ENCODE data around the gene GNGT1.
A peak's percentile ranks its signal among the peaks of the same experiment; 100 is the strongest.

GNGT1 gene

GRCh38 chr7:93883078-93883916 lies 23.1 kb upstream of the GNGT1 start:
- H3K36me3 ChIP-seq (ENCODE audit: insufficient read depth, low read length) = peaks cover 5% of the 10 kb centered on the region
- H3K4me3 ChIP-seq (ENCODE audit: low read depth, low read length) = no peak overlapping the region
- H2AFZ ChIP-seq (ENCODE audit: low read length, unreplicated experiment) = no peak overlapping the region
- H3K27me3 ChIP-seq (ENCODE audit: insufficient read depth, low read length) = no peaks in the 10 kb centered on the region
- no peaks in the 10 kb centered on the region for H3K79me2 ChIP-seq (ENCODE audit: control insufficient read depth, insufficient read depth, low read length, unreplicated experiment)
- H3K27ac ChIP-seq (ENCODE audit: low read depth, low read length) = no peak overlapping the region
- no peaks in the 10 kb centered on the region for H3K4me1 ChIP-seq (ENCODE audit: control insufficient read depth, insufficient read depth, low read length, unreplicated experiment)

GRCh38 chr7:93883917-93884345 lies 22.4 kb upstream of the GNGT1 start:
- Histone ChIP-seq H3K4me3 (ENCODE audit: low read depth, low read length) (no peak overlapping the region), H3K79me2 (ENCODE audit: control insufficient read depth, insufficient read depth, low read length, unreplicated experiment) (peaks cover under 1% of the 10 kb centered on the region), H3K27me3 (ENCODE audit: insufficient read depth, low read length) (no peaks in the 10 kb centered on the region), H3K27ac (ENCODE audit: low read depth, low read length) (no peak overlapping the region), H3K4me1 (ENCODE audit: control insufficient read depth, insufficient read depth, low read length, unreplicated experiment) (peaks cover 2% of the 10 kb centered on the region), H2AFZ (ENCODE audit: low read length, unreplicated experiment) (no peak overlapping the region), H3K36me3 (ENCODE audit: insufficient read depth, low read length) (peaks cover 5% of the 10 kb centered on the region)

DNA sequence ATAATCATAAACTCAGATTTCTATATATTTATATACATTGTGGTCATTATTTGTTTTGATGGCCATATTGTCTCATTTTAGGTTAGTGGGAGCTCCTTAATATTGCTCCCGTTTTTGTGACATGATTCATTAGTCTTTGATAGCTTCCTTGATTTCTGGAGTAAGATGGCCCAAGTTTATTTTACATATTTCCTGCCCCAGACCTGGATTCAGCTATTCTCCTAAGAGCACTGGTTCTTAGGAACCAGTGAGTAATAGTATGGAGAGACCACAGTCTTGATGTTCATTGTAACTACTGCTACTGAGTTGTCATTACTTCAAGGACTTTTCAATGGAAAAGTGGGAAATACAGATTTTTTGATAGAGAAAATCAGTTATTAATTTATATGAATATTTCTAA lies 21.8 kb upstream of the GNGT1 start:
- Histone ChIP-seq H3K27me3 (ENCODE audit: insufficient read depth, low read length) (no peaks in the 10 kb centered on the region), H3K4me1 (ENCODE audit: control insufficient read depth, insufficient read depth, low read length, unreplicated experiment) (peaks cover 6% of the 10 kb centered on the region), H3K79me2 (ENCODE audit: control insufficient read depth, insufficient read depth, low read length, unreplicated experiment) (peaks cover 3% of the 10 kb centered on the region), H3K4me3 (ENCODE audit: low read depth, low read length) (no peak overlapping the region), H3K27ac (ENCODE audit: low read depth, low read length) (no peak overlapping the region), H3K36me3 (ENCODE audit: insufficient read depth, low read length) (peaks cover 4% of the 10 kb centered on the region; the same call in 1 of the 2 replicates), H2AFZ (ENCODE audit: low read length, unreplicated experiment) (no peak overlapping the region)

- Histone ChIP-seq H3K36me3 (ENCODE audit: insufficient read depth, low read length) (no peaks in the 10 kb centered on the region), H3K4me1 (ENCODE audit: control insufficient read depth, insufficient read depth, low read length, unreplicated experiment) (peaks cover 11% of the 10 kb centered on the region), H3K79me2 (ENCODE audit: control insufficient read depth, insufficient read depth, low read length, unreplicated experiment) (peaks cover 3% of the 10 kb centered on the region), H3K4me3 (ENCODE audit: low read depth, low read length) (peak overlapping the region; percentile 93), H2AFZ (ENCODE audit: low read length, unreplicated experiment) (no peak overlapping the region), H3K27me3 (ENCODE audit: insufficient read depth, low read length) (no peaks in the 10 kb centered on the region), H3K27ac (ENCODE audit: low read depth, low read length) (peak overlapping the region; percentile 72)
Observed at GRCh38 chr7:93889261-93889660, 17.1 kb upstream of the GNGT1 start.

- H3K79me2 ChIP-seq (ENCODE audit: control insufficient read depth, insufficient read depth, low read length, unreplicated experiment) = peaks cover 3% of the 10 kb centered on the region
- peaks cover 17% of the 10 kb centered on the region for H3K4me1 ChIP-seq (ENCODE audit: control insufficient read depth, insufficient read depth, low read length, unreplicated experiment)
- H3K4me3 ChIP-seq (ENCODE audit: low read depth, low read length) = peak overlapping the region; percentile 93
- H3K36me3 ChIP-seq (ENCODE audit: insufficient read depth, low read length) = no peaks in the 10 kb centered on the region
- H3K27ac ChIP-seq (ENCODE audit: low read depth, low read length) = peak overlapping the region; percentile 72
- H3K27me3 ChIP-seq (ENCODE audit: insufficient read depth, low read length) = no peaks in the 10 kb centered on the region
- H2AFZ ChIP-seq (ENCODE audit: low read length, unreplicated experiment) = peak overlapping the region; percentile 72
Observed at GRCh38 chr7:93890041-93890463, 16.3 kb upstream of the GNGT1 start.

GRCh38 chr7:93890464-93891068 lies 15.8 kb upstream of the GNGT1 start, which contains the start of gene TFPI2:
TFPI2 (minus strand) TSS chr7:93890753; CDS start chr7:93890678, 75 bp downstream.
- H3K79me2 ChIP-seq (ENCODE audit: control insufficient read depth, insufficient read depth, low read length, unreplicated experiment) = peaks cover 3% of the 10 kb centered on the region
- H3K27ac ChIP-seq (ENCODE audit: low read depth, low read length) = peak within 1 kb of the TSS; percentile 72
- H3K4me1 ChIP-seq (ENCODE audit: control insufficient read depth, insufficient read depth, low read length, unreplicated experiment) = peaks cover 17% of the 10 kb centered on the region
- no peaks in the 10 kb centered on the region for H3K36me3 ChIP-seq (ENCODE audit: insufficient read depth, low read length)
- H2AFZ ChIP-seq (ENCODE audit: low read length, unreplicated experiment) = peak within 1 kb of the TSS; percentile 72
- H3K27me3 ChIP-seq (ENCODE audit: insufficient read depth, low read length) = no peaks in the 10 kb centered on the region
- peak within 1 kb of the TSS; percentile 93 for H3K4me3 ChIP-seq (ENCODE audit: low read depth, low read length)

- no peaks in the 10 kb centered on the region for H3K27me3 ChIP-seq (ENCODE audit: insufficient read depth, low read length)
- H3K36me3 ChIP-seq (ENCODE audit: insufficient read depth, low read length) = no peaks in the 10 kb centered on the region
- peaks cover 12% of the 10 kb centered on the region for H3K4me1 ChIP-seq (ENCODE audit: control insufficient read depth, insufficient read depth, low read length, unreplicated experiment)
- H3K4me3 ChIP-seq (ENCODE audit: low read depth, low read length) = no peak overlapping the region
- no peak overlapping the region for H2AFZ ChIP-seq (ENCODE audit: low read length, unreplicated experiment)
- no peak overlapping the region for H3K27ac ChIP-seq (ENCODE audit: low read depth, low read length)
- H3K79me2 ChIP-seq (ENCODE audit: control insufficient read depth, insufficient read depth, low read length, unreplicated experiment) = no peaks in the 10 kb centered on the region
Observed at GRCh38 chr7:93894426-93894825, 11.9 kb upstream of the GNGT1 start.

DNA sequence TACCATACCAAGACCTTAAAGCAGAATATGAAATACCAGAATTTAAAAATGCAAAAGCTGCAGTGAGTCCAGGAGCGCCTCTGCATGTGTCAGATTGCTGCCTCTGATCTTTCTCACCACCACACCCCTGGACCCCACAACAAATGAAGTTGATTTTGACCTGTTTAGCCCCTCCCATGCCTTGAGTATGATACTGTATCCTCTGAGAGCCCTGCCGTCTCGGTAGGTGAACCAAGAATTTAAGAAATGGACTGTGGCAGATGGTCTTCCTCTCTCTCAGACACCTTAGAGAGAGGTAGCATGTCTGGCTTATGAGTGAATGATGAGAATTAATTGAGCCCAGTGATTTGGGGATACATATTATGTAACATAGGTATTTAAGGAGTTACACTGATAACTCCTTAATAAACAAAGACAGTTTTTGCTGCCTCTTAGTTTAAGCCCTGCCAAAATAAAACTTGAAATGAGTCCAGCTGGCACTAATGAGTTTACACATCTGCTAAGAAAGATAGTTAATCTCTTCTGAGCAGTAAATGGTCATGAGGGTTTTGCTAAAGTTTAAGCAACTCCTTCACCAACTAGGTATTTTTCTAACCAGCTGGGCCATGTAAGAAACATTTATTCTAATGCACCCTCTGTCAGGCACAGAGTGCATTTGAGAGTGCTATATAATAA lies 11.3 kb upstream of the GNGT1 start:
- H3K4me3 ChIP-seq (ENCODE audit: low read depth, low read length) = no peak overlapping the region
- H3K27ac ChIP-seq (ENCODE audit: low read depth, low read length) = no peak overlapping the region
- no peaks in the 10 kb centered on the region for H3K79me2 ChIP-seq (ENCODE audit: control insufficient read depth, insufficient read depth, low read length, unreplicated experiment)
- no peaks in the 10 kb centered on the region for H3K36me3 ChIP-seq (ENCODE audit: insufficient read depth, low read length)
- peaks cover 8% of the 10 kb centered on the region for H3K4me1 ChIP-seq (ENCODE audit: control insufficient read depth, insufficient read depth, low read length, unreplicated experiment)
- H3K27me3 ChIP-seq (ENCODE audit: insufficient read depth, low read length) = no peaks in the 10 kb centered on the region
- no peak overlapping the region for H2AFZ ChIP-seq (ENCODE audit: low read length, unreplicated experiment)

DNA sequence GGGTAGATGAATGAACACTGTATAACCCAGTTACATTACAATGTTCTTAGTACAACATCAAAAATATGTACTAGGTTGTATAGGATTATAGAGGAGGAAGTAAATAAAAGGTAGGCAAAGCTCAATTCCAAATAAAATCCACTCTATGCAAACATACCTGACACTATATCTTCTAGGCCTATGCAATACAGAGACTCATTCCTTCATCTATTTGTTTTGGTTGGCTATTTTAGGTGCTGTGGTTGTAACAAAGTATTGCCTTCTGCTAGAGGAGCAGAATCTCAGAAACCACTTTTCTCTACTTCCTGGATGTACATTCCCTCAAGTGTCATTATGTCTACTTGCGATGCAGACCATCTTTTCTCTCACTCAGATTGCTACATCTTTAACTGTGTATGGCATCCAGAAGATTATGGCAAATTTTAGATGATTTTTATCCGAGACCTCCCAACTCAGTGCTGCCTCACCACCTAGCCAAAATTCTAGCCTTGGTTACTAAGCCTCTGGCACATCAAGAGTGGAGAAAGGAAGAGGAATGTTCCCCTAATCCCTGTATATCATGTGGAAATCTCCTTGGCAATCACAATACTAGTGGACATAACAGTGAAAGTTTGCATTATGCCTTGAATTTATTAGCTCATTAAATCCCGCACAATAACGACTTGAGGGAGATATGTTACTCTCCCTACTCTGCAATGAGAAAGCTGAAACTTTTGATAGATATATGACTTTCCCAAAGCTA lies 10.3 kb upstream of the GNGT1 start:
- Histone ChIP-seq H3K79me2 (ENCODE audit: control insufficient read depth, insufficient read depth, low read length, unreplicated experiment) (no peaks in the 10 kb centered on the region), H3K27ac (ENCODE audit: low read depth, low read length) (no peak overlapping the region), H3K4me1 (ENCODE audit: control insufficient read depth, insufficient read depth, low read length, unreplicated experiment) (peaks cover 8% of the 10 kb centered on the region), H3K4me3 (ENCODE audit: low read depth, low read length) (no peak overlapping the region), H3K27me3 (ENCODE audit: insufficient read depth, low read length) (no peaks in the 10 kb centered on the region), H3K36me3 (ENCODE audit: insufficient read depth, low read length) (no peaks in the 10 kb centered on the region), H2AFZ (ENCODE audit: low read length, unreplicated experiment) (no peak overlapping the region)

- Histone ChIP-seq H3K27ac (ENCODE audit: low read depth, low read length) (no peak overlapping the region), H3K27me3 (ENCODE audit: insufficient read depth, low read length) (no peaks in the 10 kb centered on the region), H2AFZ (ENCODE audit: low read length, unreplicated experiment) (no peak overlapping the region), H3K4me1 (ENCODE audit: control insufficient read depth, insufficient read depth, low read length, unreplicated experiment) (peaks cover 8% of the 10 kb centered on the region), H3K4me3 (ENCODE audit: low read depth, low read length) (no peak overlapping the region), H3K79me2 (ENCODE audit: control insufficient read depth, insufficient read depth, low read length, unreplicated experiment) (no peaks in the 10 kb centered on the region), H3K36me3 (ENCODE audit: insufficient read depth, low read length) (no peaks in the 10 kb centered on the region)
Observed at GRCh38 chr7:93897680-93898079, 8.7 kb upstream of the GNGT1 start.

All from ACC112 (cell line).